ENCODE data around the gene CSPG4.
"Not testable (repeated sequence)": the region's sequence is repeated elsewhere in the genome, so short reads cannot be mapped to it uniquely, and the experiment has no call there.

DNA sequence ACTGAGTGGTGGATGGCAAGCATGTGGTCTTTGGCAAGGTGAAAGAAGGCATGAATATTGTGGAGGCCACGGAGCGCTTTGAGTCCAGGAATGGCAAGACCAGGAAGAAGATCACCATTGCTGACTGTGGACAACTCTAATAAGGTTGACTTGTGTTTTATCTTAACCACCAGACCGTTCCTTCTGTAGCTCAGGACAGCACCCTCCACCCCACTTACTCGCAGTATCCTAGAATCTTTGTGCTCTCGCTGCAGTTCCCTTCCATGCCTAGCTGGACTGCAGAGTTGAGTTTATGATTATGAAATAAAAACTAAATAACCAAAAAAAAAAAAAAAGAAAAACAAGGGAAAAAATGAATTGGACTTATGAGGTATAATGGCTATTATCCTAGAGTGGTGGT, 34.5 kb upstream of the CSPG4 start:
- TF ChIP-seq, protein P1, sequence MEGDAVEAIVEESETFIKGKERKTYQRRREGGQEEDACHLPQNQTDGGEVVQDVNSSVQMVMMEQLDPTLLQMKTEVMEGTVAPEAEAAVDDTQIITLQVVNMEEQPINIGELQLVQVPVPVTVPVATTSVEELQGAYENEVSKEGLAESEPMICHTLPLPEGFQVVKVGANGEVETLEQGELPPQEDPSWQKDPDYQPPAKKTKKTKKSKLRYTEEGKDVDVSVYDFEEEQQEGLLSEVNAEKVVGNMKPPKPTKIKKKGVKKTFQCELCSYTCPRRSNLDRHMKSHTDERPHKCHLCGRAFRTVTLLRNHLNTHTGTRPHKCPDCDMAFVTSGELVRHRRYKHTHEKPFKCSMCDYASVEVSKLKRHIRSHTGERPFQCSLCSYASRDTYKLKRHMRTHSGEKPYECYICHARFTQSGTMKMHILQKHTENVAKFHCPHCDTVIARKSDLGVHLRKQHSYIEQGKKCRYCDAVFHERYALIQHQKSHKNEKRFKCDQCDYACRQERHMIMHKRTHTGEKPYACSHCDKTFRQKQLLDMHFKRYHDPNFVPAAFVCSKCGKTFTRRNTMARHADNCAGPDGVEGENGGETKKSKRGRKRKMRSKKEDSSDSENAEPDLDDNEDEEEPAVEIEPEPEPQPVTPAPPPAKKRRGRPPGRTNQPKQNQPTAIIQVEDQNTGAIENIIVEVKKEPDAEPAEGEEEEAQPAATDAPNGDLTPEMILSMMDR (IDR thresholded peaks at IDR 0.05; ENCODE audit: low read depth, low read length, poor library complexity, severe bottlenecking): not testable (repeated sequence)
- TF ChIP-seq EZH2phosphoT487 (IDR thresholded peaks at IDR 0.05; ENCODE audit: borderline replicate concordance, low read length): not testable (repeated sequence)
